ENCODE results near the gene RAPGEF4. TPM values are rescaled to one million over a fixed set of nuclear protein-coding genes. Genes with fewer than 3 reads are reported as not detected.

Gene RAPGEF4
- total RNA-seq, 1 experiment from 2014 or later = 0.98 TPM

- intact Hi-C loops (cut with micrococcal nuclease; ENCODE audit: unreplicated experiment) = no loop called here
- no peaks in the 10 kb centered on the region for H3K4me1 Mint-ChIP-seq (ENCODE audit: low read depth, unreplicated experiment)
- Histone ChIP-seq H3K4me3 (ENCODE audit: low read depth, low read length) (no peak overlapping the region), H3K4me1 (no peaks in the 10 kb centered on the region; the same call in 1 of the 2 replicates), H3K27me3 (replicated peaks; ENCODE audit: control insufficient read depth, insufficient read depth, low read length) (no peaks in the 10 kb centered on the region), H3K9me3 (peaks cover 3% of the 10 kb centered on the region; the same call in 1 of the 2 replicates), H3K36me3 (ENCODE audit: control insufficient read depth, insufficient read depth, low read length) (no peaks in the 10 kb centered on the region)
- TF ChIP-seq, protein P1, sequence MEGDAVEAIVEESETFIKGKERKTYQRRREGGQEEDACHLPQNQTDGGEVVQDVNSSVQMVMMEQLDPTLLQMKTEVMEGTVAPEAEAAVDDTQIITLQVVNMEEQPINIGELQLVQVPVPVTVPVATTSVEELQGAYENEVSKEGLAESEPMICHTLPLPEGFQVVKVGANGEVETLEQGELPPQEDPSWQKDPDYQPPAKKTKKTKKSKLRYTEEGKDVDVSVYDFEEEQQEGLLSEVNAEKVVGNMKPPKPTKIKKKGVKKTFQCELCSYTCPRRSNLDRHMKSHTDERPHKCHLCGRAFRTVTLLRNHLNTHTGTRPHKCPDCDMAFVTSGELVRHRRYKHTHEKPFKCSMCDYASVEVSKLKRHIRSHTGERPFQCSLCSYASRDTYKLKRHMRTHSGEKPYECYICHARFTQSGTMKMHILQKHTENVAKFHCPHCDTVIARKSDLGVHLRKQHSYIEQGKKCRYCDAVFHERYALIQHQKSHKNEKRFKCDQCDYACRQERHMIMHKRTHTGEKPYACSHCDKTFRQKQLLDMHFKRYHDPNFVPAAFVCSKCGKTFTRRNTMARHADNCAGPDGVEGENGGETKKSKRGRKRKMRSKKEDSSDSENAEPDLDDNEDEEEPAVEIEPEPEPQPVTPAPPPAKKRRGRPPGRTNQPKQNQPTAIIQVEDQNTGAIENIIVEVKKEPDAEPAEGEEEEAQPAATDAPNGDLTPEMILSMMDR (IDR thresholded peaks at IDR 0.05; ENCODE audit: insufficient read depth in 1 of 2, low read depth in 1 of 2, low read length in 1 of 2, severe bottlenecking in 1 of 2, unreplicated experiment in 1 of 2) = no peak
- ChIA-PET CTCF (no interaction called here), POLR2A (interaction anchor here (0.5 kb wide), 1 partner anchor 183 kb away, joined by 5 read pairs; no protein-coding TSS in a partner anchor)
- H3K36me3 Mint-ChIP-seq (ENCODE audit: insufficient read depth, unreplicated experiment) = no peaks in the 10 kb centered on the region
- H3K27me3 Mint-ChIP-seq (ENCODE audit: insufficient read depth, unreplicated experiment) = peaks cover 3% of the 10 kb centered on the region
- no peak for DNase-seq
- no TSS peak for BruUV-seq (replicated peaks)
- H3K27ac Mint-ChIP-seq (ENCODE audit: unreplicated experiment) = no peak overlapping the region
- no peak overlapping the region for H3K4me3 Mint-ChIP-seq (ENCODE audit: unreplicated experiment)
- no peaks in the 10 kb centered on the region for H3K9me3 Mint-ChIP-seq (ENCODE audit: unreplicated experiment)
Measured at GRCh38 chr2:173016451-173016850, 280.8 kb downstream of the RAPGEF4 start.

- no TSS peak for BruUV-seq (replicated peaks)
- Histone ChIP-seq H3K9me3 (peaks cover 4% of the 10 kb centered on the region; the same call in 1 of the 2 replicates), H3K27me3 (replicated peaks; ENCODE audit: control insufficient read depth, insufficient read depth, low read length) (no peaks in the 10 kb centered on the region), H3K4me3 (ENCODE audit: low read depth, low read length) (no peak overlapping the region), H3K4me1 (no peaks in the 10 kb centered on the region; the same call in 1 of the 2 replicates), H3K36me3 (ENCODE audit: control insufficient read depth, insufficient read depth, low read length) (no peaks in the 10 kb centered on the region)
- CTCF ChIA-PET = no interaction called here
- Mint-ChIP-seq H3K4me3 (ENCODE audit: unreplicated experiment) (no peak overlapping the region), H3K36me3 (ENCODE audit: insufficient read depth, unreplicated experiment) (no peaks in the 10 kb centered on the region), H3K4me1 (ENCODE audit: low read depth, unreplicated experiment) (no peaks in the 10 kb centered on the region), H3K9me3 (ENCODE audit: unreplicated experiment) (no peaks in the 10 kb centered on the region), H3K27ac (ENCODE audit: unreplicated experiment) (no peak overlapping the region), H3K27me3 (ENCODE audit: insufficient read depth, unreplicated experiment) (peaks cover 3% of the 10 kb centered on the region)
- no peak for DNase-seq
- intact Hi-C loops (cut with micrococcal nuclease; ENCODE audit: unreplicated experiment) = no loop called here
- TF ChIP-seq, protein P1 (IDR thresholded peaks at IDR 0.05; ENCODE audit: insufficient read depth in 1 of 2, low read depth in 1 of 2, low read length in 1 of 2, severe bottlenecking in 1 of 2, unreplicated experiment in 1 of 2) = no peak
- POLR2A ChIA-PET = no interaction called here
Measured at GRCh38 chr2:173017646-173018420, 282.2 kb downstream of the RAPGEF4 start.

DNA sequence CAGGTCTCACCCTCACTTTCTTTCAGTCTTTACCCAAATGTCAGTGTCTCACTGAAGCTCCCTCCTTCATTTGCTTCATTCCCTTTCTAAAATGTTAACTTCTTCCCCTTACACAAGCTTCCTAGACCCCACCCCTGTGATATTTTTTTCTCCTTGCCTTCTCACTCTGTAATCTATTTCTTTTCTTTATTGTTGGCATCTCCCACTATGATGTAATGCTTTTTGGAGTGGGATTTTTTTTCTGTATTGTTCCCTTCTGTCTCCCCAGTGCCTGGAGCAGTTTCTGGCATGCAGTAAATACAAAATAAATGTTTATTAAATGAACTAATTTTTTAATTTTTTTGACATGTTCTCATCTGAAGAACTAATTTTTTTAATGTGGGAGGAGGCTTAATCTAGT is 284.1 kb downstream of the RAPGEF4 start:
- Histone ChIP-seq H3K36me3 (ENCODE audit: control insufficient read depth, insufficient read depth, low read length) (no peaks in the 10 kb centered on the region), H3K4me1 (no peaks in the 10 kb centered on the region; the same call in 1 of the 2 replicates), H3K4me3 (ENCODE audit: low read depth, low read length) (no peak overlapping the region), H3K9me3 (peaks cover 4% of the 10 kb centered on the region; the same call in 1 of the 2 replicates), H3K27me3 (replicated peaks; ENCODE audit: control insufficient read depth, insufficient read depth, low read length) (no peaks in the 10 kb centered on the region)
- TF ChIP-seq, protein P1 (IDR thresholded peaks at IDR 0.05; ENCODE audit: insufficient read depth in 1 of 2, low read depth in 1 of 2, low read length in 1 of 2, severe bottlenecking in 1 of 2, unreplicated experiment in 1 of 2) = no peak
- no peak for DNase-seq
- no TSS peak for BruUV-seq (replicated peaks)
- H3K36me3 Mint-ChIP-seq (ENCODE audit: insufficient read depth, unreplicated experiment) = no peaks in the 10 kb centered on the region
- ChIA-PET CTCF (no interaction called here), POLR2A (no interaction called here)
- no peak overlapping the region for H3K4me3 Mint-ChIP-seq (ENCODE audit: unreplicated experiment)
- H3K27ac Mint-ChIP-seq (ENCODE audit: unreplicated experiment) = no peak overlapping the region
- no peaks in the 10 kb centered on the region for H3K9me3 Mint-ChIP-seq (ENCODE audit: unreplicated experiment)
- peaks cover 3% of the 10 kb centered on the region for H3K27me3 Mint-ChIP-seq (ENCODE audit: insufficient read depth, unreplicated experiment)
- intact Hi-C loops (cut with micrococcal nuclease; ENCODE audit: unreplicated experiment) = no loop called here
- no peaks in the 10 kb centered on the region for H3K4me1 Mint-ChIP-seq (ENCODE audit: low read depth, unreplicated experiment)
